Measurements from ENCODE around the gene PIAS1. TPM values are rescaled to one million over a fixed set of nuclear protein-coding genes. Genes with fewer than 3 reads are reported as not detected.

The PIAS1 gene
- total RNA-seq, 1 donor from 2014 or later: 12.0 TPM

DNA sequence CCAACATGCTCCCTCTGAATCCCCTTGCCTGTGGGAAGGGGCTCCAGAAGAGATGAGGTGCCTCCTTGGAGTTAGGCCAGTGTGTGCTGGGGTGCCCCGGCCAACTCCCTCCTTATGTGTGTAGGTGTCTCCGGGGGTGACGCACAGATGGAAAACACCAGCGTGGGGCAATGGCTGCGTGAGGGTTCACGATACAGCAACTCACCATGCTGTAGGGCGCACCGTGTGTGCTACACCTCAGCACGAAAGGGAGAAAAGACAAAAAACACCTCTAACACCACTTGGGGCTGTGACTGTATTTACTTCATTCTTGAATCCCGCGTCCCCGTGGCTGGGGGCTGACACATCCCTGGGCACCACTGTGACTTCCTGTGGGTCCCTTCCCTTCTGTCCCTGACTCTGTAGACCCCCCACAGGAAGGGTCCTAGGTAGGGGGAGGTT lies 152.6 kb downstream of the PIAS1 start:
- TF ChIP-seq, protein P1, sequence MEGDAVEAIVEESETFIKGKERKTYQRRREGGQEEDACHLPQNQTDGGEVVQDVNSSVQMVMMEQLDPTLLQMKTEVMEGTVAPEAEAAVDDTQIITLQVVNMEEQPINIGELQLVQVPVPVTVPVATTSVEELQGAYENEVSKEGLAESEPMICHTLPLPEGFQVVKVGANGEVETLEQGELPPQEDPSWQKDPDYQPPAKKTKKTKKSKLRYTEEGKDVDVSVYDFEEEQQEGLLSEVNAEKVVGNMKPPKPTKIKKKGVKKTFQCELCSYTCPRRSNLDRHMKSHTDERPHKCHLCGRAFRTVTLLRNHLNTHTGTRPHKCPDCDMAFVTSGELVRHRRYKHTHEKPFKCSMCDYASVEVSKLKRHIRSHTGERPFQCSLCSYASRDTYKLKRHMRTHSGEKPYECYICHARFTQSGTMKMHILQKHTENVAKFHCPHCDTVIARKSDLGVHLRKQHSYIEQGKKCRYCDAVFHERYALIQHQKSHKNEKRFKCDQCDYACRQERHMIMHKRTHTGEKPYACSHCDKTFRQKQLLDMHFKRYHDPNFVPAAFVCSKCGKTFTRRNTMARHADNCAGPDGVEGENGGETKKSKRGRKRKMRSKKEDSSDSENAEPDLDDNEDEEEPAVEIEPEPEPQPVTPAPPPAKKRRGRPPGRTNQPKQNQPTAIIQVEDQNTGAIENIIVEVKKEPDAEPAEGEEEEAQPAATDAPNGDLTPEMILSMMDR (conservative IDR thresholded peaks at IDR 0.05; ENCODE audit: low read depth, low read length): no peak
- no peak for DNase-seq (ENCODE audit: low read depth)
- no peak overlapping the region for H3K4me3 ChIP-seq (ENCODE audit: low read depth, low read length)

DNA sequence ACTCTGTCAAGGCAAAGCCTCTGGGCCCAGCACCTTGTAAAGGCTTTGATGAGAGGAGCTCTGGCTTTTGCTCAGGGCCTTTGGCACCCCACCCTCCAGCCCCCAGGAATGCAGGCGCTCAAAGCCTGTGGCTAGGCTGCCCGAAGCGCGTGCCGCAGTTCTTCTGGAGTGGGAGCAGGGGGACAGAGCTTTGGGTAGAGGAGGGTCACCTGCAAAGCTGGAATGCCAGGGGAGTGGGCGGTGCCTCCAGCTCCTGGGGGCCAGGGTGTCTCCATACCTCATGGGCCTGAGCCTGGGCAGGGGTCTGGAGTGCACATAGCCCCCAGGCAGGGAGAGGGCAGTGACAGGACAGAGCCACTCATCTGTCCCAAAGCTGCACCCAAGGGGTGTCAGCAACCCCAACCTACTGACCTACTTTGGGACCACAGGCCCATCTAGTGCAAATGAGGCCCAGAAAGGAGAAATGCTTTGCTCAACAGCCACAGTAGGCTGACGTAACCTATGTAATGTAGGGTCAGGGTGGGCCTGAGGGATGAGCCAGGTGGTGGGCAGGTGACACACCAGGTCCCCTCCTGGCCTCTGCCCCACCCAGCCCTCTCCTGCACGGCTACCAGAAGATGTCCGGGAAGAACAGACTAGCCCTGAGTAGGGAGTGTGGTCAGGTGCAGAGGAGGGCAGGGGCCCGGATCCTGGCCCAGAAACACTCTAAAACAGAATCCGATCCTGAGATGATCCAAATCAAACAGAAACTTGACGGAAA lies 153.2 kb downstream of the PIAS1 start:
- TF ChIP-seq, protein P1 (conservative IDR thresholded peaks at IDR 0.05; ENCODE audit: low read depth, low read length): no peak
- H3K4me3 ChIP-seq (ENCODE audit: low read depth, low read length): no peak overlapping the region
- DNase-seq (ENCODE audit: low read depth): no peak

DNA sequence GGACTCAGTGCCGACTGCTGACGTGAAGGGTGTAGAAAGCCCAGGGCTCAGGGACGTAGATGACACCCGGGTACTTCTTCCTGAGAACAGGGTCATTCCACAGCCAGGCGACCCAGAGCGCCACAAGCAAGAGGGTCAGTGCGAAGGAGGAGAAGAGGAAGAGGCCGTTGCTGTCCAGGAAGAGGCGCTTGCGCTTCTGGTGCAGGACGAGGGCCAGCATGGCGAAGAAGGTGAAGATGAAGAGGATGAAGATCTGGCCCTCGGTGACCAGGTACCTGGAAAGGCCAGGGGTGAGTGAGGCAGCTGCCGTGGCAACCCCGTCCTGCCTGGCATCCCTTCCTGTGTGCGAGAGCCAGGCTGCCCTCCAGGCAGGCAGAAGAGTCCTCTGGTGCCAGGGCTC lies 154.0 kb downstream of the PIAS1 start:
- H3K4me3 ChIP-seq (ENCODE audit: low read depth, low read length): no peak overlapping the region
- TF ChIP-seq, protein P1 (conservative IDR thresholded peaks at IDR 0.05; ENCODE audit: low read depth, low read length): no peak
- no peak for DNase-seq (ENCODE audit: low read depth)

DNA sequence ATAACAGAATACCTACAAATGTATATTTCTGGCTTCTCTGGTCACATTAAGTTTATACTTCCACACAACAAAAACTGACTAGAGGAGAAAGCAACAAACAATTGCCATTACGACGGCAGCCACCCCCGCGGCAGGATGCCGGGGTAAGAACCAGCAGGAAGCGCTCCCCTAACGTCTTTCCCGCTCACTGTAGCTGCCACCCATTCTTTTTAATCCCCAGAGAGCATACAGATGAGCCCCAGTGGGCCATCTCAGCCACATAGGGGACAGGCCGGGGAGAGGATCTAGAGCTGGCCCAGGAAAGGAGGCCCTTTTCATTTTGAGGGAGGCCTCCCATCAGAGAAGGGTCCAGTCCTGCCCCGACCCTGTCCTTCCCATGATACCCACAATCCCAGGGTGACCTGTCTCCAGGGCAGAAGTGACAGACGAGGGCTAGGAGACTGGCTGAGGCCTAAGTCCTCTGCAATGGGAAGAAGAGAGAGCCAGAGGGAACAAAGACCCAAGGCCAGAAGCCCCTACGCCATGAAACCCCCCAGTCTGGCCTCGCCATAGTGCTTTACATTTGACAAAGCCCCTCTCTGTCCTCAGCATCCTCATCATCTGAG lies 154.6 kb downstream of the PIAS1 start:
- H3K4me3 ChIP-seq (ENCODE audit: low read depth, low read length): no peak overlapping the region
- no peak for DNase-seq (ENCODE audit: low read depth)
- TF ChIP-seq, protein P1 (conservative IDR thresholded peaks at IDR 0.05; ENCODE audit: low read depth, low read length): no peak

DNA sequence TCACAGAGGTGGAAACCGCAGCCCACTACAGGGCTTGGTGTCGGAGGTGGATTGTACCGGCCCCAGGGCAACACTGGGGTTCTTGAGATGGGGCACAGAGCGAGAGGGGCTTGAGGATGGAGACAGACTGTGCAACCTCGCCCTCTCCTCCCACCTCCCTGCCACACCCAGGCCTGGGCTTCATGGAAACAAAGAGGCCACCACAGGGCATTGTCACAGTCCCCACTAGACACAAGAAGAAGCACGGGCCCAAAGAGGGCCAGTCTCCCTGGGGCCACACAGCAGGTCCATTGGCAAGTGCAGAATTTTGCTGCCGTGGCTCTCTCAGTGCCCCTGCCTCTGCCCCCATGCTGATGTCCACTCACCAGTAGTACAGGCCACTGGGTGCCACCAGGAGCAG lies 155.2 kb downstream of the PIAS1 start:
- no peak for DNase-seq (ENCODE audit: low read depth)
- no peak overlapping the region for H3K4me3 ChIP-seq (ENCODE audit: low read depth, low read length)
- TF ChIP-seq, protein P1 (conservative IDR thresholded peaks at IDR 0.05; ENCODE audit: low read depth, low read length): no peak

DNA sequence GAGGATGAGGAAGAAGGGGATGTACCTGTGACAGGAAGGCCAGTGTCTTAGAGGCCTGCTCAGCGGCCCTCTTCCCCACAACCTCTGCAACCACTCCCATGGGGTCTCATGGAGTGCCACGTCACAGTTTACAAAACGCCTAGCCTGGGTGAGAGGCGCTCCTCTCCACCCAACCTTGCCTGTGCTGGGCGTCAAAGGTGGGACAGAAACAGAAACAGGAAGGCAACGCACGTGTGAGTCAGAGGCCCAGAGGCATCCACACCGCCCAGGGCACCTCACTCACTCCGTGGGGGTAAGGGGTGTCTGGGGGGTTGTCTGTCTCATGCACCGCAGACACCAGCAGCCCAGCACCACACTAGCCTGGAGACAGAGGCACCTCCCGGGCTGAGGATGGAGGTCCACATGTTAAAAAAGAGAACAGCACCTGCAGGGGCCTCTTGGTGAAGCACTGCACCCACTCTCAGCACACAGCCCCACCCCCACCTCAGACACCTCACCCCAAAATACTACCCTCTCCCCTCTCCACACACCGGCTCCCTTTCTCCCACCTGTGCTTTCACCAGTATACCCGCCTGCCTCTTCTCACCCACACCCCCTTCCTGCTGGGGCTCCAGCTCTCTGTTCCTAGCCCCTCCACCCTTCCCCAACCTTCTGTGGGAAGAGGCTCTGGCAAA lies 155.8 kb downstream of the PIAS1 start:
- H3K4me3 ChIP-seq (ENCODE audit: low read depth, low read length): no peak overlapping the region
- DNase-seq (ENCODE audit: low read depth): no peak
- TF ChIP-seq, protein P1 (conservative IDR thresholded peaks at IDR 0.05; ENCODE audit: low read depth, low read length): no peak
